Ureter (tissue), 1 donor: ENCODE results near the gene RHOJ. TPM values are rescaled to one million over a fixed set of nuclear protein-coding genes. Genes with fewer than 3 reads are reported as not detected.
"Not testable (repeated sequence)": the region's sequence is repeated elsewhere in the genome, so short reads cannot be mapped to it uniquely, and the experiment has no call there.

Source experiments
- DNase-seq: peaks from one replicate; pipeline ENCODE4 v3.0.0-alpha.2; 2020; ENCODE audit warnings: low spot score
- total RNA-seq: library from RNA; stranded (reverse); gene quantifications from one replicate; pipeline ENCODE4 v1.2.4, GENCODE V29; 2023
- donor health status: DM: yes; HTN: yes; CAD: no.

The RHOJ gene
- total RNA-seq, 1 donor from 2014 or later: 20.6 TPM

DNA sequence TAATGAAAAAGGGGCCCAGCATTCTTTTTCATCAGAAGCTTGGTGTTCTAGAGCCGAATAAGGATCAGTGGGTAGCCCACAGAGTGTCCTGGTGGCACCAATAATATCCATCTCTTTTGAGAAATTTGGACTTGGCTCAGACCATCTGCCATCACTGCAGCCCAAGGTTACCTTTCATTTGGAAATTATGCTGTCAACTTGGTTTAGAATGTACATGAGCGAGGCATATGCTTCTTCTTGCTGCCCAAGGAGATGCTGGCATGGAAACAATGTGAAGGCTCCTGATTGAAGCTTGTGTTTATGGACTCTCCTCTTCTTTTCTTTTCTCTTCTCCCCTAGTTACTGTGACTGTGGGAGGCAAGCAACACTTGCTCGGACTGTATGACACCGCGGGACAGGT lies 64.5 kb downstream of the RHOJ start:
- no peak for DNase-seq

DNA sequence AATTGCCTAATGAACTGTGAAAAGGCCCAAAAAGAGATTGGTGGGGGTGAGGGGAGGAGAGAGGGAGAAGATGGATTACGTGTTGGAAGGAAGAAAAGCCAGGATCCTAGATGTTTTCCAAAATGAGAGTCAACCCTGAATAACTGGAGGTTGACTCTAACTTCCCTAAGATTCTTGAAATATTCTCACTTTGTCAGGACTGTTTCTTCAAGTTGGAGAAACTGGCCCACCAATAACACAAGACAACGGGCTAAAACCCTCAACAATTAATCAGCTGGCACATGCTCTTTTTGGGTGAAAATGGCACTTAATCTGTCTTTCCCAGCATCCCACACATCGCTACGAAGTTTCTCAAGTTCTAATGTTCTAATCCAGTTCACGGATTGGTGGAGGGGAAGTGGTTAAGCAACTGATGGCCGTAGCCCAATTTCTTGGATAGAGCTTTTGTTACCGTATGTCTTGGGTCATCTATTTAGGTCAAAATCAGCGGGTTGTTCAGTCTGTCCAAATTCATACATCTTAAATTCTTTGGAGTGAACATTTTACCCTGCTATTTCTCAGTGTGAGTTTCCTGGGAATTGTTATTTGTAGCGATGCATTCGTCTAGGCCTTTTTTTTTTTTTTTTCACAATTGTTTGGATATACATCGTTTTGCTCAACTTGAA lies 65.5 kb downstream of the RHOJ start:
- DNase-seq: no peak

DNA sequence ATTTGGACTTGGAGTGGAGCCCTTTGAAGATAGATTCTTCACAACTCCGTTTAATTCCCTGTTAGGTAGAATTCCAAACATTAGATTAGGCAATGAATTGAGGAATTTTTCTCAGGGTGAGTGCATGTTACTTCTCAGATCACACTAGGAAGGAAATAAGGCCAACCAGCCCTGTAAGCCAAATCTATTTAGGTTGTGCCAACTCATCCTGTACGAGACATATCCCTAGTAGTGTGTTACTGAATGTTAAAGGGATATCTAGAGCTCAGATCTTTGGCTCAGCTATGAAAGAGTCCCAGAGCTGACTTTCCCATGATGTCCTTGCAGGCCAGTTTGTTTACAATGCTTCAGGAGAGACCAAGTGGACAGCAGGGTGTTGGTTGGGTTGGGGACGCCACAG lies 68.9 kb downstream of the RHOJ start:
- DNase-seq: no peak

DNA sequence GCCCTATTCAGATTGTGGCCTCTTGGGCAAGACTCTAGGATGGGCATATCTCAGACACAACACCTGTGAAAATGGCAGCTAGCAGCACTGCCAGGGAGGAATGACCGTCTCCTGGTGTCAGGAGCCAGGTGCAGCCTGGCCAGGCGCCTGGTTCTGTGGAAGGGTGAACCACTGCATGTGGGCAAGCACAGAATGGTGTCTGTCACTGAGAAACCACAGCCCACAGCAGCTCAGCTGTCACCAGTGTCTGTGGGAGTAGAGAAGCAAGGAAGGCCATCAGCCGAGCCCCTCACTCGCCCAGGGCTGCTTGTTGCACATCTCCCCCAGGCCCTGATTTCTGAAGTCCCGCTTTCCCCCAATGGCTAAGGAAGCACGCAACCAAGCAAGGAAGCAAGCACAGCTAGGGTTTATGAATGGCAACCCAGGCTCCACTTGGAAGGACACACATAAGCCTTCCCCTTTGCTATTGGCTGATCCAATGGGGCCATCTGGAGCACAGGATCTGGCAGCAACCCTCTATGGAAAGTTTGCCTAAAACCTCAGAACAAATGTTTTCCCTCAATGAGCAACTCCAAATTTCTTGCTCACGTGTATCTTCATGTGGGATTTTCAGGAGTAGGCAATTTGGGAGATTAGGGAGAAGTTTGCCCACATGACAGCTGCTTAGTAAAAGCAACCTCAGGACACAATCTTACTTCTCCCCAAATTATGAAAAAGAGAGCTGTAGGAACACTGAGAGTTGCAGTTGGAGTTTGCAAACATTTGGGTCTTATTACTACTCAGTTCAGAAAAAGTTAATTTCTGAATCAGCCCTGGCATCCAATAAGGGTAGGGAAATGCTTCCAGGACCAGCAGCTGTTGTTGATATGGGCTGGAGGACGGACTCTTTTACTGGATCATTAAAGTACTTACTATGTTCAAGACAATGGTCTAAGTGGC lies 69.7 kb downstream of the RHOJ start:
- no peak for DNase-seq

DNA sequence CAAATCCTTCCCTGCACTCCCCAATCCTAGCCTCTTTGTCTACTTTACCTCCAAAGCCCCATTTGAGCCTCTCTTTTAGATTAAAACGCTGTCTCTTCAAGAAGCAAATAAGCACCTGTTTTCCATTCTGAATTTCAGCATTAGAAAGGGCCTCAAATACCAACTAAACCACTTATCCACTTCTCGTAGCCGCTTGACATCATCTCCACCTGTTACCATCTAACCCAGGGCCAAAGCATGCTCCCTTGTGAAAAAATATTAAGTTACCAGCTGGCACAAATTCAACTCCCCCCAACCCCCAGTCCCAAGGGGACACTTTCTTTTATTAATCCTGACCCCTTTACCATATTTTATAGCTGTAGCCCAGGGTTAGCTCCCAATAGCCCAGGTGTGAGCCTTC lies 71.4 kb downstream of the RHOJ start:
- DNase-seq: no peak

DNA sequence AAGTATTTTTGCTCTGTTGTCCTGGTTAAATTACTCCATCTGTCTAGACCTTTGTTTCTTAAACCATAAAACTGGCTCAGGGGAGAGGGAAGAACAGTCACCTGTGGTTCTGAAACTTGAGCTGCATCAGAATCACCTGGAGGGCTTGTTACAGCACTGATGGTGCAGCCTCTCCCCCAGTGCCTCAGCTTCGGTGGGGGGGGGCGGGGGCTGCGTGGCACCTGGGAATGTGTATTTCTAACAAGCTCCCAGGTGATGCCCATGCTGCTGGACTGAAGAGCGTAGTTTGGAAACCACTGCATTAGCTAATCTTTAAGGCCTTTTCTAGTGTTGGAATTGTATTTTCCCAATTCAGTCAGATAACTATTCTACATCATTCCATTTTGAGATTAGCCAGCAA lies 71.8 kb downstream of the RHOJ start:
- no peak for DNase-seq

DNA sequence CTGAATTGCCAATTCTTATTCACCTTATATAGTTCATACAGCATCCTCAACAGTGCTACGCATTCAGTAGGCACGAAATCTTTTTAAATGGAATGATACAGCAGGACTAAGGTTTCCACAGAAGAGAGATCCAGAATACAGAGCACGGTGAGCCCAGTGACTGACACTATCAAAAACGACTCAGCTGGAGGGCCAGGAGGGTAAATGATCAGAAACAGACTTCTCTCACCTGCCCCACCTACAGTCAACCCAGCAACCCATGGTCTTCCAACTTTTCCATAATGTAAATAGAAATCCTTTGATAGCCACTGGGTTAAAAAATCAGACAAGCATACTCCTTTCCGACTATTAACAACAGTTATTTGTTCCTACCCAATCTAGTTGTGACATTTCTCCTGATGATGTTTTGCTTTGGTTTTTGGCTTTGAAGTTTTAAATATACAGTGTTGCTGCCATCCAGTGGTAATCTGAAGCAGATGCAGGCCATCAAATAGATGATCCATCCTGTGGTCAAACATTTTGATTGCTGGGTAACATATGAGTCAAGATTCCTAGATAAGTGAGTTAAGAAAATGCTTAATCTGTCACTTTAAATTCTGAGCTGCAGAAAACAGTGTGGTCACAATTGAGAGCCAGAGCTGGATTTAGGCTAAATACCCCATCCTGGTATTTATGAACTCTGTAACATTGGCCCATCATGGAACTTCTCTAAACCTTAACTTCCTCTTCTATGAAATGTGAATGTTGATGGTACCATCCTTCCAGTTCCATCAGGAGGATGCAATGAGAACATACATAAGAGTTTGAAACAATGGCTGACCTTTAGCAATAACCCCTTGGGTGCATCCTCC lies 72.5 kb downstream of the RHOJ start:
- DNase-seq: no peak

DNA sequence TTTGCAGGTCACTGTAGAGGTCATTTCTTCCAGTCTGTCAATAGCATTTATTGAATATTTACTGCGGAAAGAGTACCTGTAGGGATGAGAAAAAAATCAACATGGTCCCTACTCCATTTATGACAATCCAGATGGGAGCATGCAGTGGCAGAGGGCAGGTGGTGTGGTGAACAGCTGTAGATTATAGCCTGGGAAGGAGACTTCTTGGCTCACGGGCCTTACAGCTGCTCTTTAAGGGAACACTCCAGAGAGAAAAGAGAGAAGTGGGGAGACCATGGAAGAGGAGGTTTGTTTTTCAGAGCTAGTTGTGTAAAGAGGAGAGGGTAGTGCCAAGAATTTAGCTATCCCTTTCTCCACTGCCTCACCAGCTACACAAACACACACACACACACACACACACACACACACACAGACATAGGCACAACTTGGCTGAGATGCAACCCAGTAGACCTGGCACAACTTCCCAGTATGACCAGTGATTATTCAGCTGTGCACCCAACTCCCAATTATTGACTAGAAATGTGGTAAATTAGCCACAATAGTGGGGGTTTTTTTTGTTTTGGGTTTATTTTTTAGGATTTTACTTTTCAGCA lies 73.4 kb downstream of the RHOJ start:
- DNase-seq: no peak

DNA sequence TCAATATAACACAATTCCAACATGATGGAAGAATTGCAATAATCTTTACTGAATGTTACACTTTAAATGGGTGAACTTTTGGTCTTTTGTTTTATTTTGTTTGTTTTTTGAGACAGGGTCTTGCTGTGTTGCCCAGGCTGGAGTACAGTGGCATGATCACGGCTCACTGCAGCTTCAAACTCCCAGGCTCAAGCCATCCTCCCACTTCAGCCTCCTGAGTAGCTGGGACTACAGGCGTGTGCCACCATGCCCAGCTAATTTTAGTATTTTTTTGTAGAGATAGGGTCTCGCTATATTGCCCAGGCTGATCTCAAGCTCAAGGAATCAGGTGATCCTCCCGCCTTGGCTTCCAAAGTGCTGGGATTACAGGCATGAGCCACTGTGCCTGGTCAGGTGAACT lies 75.7 kb downstream of the RHOJ start:
- not testable (repeated sequence) for DNase-seq

DNA sequence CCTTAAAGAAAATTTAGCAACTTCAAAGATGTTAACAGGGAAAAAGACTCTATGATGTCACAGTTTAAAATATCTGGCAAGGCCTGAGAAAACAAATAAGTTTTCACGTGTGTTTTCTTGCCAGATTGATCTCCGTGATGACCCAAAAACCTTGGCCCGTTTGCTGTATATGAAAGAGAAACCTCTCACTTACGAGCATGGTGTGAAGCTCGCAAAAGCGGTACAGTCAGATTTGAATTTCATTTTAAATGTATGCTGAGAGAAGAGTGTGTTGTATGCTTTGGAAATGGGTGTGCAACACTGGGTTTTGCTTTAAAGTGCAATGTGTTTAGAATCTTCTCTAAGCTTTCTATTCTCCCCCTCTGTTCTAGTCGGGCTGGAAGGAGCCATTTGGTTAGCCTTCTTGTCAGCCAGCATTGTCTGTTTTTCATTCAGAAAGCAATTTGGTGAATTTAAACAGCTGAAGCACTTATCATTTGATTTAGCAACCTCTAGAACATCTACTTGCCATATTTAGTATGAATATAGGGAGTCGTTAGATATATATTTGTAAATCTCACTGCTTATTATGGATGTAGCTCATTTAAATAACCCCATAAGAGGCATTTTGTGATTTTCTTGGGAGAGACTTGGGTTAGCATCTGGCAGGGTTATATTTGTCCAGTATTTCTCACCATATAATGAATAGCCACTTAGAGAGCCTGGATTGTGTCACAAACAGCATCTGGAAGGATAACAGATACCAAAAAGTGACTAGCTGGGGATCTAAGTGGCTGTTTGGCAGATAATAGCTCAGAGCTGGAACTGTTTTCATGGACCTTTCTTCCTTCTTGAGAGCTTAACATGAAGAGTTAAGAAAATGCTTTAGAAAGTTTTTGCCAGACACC lies 79.0 kb downstream of the RHOJ start:
- no peak for DNase-seq

DNA sequence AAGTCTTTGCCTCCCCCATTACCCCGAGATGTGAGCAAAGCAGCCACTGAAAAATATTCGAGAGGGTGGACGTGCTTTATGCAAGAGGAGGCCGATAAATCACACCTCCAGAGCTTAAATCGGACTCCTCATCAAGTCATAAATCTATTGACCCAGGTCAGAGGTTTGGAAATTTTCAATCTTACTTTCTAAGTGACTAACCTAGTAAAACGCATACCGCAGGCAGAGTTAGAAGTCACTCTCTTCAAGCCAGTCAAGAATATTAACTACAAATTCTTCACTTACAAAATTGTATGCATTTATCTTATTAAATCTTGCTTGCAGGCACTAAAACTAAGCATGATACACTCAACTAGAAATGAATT lies 79.6 kb downstream of the RHOJ start:
- no peak for DNase-seq

DNA sequence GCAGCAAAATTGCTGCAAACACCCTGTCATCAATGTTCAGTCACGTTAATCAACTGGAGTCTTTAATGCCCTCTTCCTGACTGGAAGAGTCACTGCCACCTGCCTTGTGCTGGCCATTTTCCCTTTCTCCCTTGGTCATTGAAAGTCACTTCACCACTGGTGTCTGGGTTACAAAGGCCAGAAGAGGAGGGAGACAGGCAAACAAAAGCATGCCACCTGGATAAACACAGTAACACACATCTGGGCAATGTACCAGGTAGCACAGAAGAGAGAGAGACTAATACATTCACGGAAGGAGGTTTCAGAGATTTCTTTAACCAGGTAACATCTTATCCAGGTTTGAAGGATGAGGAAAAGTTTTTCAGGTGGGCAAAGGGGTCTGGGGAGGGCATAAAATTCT lies 81.8 kb downstream of the RHOJ start:
- DNase-seq: no peak

DNA sequence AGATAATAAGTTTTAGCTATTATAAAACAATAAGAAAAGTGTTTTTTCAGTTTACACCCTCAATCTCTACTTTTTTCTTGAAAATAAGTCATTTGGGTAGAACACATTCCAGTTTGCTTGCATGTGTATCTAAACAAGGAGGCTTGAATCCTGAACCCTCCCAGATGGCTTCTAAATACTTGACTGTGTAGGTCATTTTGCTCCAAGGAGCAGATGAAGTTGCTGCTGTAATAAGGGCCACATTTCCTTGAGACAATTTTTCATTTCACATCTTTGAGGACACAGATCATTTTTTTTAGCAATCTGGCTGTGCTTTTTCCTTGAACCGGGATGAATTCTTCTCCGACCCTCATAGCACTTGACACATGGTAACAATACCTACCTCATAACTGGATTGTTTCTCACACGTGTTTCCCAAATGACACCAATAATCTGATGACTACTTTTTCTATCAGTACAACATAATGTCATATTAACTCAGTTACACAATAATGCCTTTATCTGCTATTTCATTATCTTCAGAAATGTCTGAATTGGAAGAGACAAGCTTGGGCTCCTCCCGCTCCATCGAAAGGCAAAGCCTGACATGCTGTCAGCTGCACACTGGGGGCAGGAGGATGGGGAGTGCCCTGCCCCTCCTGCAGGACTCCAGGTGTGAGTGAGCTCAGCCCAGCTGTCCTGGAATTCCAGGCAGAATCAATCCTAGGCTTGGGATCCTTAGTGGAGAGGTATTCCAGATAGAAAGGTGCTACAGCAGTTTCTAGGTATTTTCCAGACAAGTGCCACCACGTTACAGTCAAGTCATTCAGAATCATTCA lies 83.6 kb downstream of the RHOJ start:
- DNase-seq: no peak

DNA sequence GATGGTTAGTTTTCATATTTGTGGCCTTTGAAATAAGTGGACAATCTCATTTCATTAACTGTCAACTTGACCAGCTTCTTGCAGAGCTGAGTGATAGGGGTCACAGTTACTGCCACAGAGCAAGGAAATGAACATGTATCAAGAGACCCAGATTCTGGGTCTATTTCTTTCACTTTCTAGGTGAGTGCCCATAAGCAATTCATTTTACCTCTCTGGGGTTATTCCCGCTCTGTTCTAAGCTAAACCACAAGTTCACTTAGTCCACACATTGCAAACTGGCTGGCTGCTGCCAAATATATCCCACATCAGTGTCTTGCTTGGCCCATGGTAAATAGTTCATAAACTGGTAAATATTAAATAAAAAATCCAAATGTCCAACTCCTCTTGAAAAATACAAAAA lies 84.6 kb downstream of the RHOJ start:
- no peak for DNase-seq

DNA sequence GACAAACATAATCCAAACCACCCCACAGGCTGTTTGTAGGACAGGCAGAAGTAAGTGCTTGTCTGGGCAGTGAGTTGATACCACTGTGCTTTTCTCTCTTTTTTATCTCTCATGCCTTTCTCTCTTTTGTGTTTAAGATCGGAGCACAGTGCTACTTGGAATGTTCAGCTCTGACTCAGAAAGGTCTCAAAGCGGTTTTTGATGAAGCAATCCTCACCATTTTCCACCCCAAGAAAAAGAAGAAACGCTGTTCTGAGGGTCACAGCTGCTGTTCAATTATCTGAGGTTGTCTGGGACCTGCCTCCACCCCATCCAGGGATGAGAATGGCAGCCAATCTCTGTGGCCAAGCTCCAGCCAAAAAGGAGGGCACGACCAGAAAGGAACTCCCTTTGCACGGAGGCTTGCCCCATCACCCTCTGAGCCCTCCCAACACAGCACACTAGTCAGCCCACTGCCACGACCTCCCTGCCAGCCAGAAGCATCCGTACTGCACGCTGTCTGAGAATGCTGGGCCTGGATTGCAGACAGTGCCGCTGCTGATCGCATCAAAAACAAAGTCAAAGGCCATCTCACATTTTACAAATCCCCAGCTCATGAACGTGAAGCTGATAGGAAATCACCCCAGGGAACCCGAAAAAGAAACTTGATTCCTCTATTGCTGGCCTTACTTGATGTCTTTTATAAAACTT lies 86.6 kb downstream of the RHOJ start:
- DNase-seq: no peak

DNA sequence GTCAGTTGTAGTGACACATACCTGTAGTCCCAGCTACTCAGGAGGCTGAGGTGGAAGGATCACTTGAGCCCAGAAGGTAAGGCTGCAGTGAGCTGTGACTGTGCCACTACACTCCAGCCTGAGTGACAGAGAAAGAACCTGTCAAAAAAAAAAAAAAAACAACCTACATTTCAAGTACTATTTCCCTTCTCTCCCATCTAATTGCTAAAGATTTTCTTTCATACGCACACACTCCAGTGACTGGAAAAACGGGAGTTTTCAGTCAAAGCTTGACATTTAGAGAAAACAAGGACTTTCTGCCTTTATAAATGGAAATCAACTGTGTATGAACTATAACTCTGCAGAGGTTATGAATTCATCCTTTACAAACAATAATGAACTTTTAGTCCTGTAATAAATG lies 88.6 kb downstream of the RHOJ start:
- DNase-seq: no peak

DNA sequence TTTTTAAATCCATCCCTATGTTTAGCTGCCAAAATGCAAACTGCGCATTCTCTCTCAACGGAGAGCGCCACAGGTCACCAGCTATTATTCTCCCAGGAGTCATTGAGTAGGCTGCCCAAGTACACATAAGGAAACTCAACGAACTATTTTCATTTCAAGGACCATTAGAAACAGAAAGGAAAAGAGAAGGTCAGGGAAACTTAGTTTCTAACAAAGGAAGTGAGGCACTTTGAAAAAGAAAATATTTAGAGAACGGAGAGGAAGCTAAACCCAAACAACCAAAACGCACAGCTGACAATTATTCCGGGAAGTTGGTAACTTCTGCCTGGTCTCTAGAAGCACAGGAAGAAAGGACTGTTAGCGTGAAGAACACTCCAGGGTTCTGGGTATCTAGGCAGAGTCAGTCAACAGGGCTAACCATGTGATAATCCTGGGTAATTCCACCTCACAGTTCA lies 91.0 kb downstream of the RHOJ start:
- DNase-seq: no peak

DNA sequence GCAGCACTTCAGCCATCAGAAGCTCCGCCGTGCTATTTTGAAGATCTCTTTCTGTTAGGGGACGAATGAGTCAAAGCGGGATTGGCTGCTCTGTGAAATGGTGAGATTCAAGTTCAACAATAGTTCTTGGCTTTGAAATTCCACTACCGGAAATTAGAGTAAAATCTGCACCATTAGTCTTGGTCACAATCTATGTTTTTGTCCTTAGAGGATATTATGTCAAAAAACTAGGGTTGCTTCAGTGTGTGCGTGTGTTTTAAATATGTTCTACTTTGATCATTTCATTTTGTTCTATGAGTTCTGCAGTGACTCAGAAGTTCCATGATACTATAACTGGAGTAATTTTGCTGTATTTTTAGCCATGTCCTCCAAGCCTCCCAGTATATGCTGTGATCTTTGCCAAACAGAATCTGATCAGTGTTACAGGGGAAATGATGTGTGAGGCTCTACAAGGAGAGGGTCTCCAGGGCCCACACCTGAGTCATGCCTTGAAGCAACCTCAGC lies 91.9 kb downstream of the RHOJ start:
- DNase-seq: no peak

DNA sequence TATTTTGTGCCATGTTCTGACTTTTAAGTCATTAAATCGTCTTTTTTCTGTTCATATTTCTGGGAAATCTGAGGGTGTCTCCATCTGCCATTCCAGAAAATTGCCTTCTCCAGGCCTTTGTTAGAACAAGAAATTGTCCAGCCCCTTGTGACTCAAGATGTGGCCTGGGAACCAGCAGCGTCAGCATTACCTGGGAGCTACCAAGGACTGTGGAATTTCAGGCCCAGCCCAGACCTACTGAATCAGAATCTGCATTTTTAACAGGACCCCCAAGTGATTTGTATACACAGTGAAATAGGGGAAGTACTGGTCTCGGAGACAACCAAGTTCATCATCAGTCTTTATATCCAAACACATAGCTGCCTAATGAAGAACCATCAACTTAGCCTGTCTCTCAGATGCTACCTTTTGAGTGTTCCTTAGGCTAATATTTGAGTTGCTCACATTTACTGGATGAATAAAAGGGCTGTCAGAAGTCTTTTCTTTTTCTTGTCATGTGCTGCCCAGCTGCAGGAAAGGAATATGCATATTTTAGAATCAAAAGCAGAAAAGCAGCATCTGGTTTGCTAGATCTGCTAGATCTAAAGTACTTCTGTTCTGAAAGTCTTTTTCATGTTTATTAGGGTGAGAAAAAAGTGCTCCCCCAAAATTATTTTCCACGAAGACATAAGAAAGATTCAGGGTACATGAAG lies 93.3 kb downstream of the RHOJ start:
- DNase-seq: no peak
